ENCODE measurements around the gene UGT1A4. TPM values are rescaled to one million over a fixed set of nuclear protein-coding genes. Genes with fewer than 3 reads are reported as not detected.

The UGT1A4 gene
- total and polyA plus RNA-seq, 10 of the 15 experiments (the other 5 are each of a cell fraction or from before 2014, with no cell fraction given) = not detected

GRCh38 chr2:233680361-233681045 is 38.0 kb upstream of the UGT1A4 start:
- H3K36me3 ChIP-seq (ENCODE audit: control insufficient read depth in 2 of 2, insufficient read depth in 2 of 2, low read length in 1 of 2) = no peaks in the 10 kb centered on the region
- ChIA-PET SMC1A (ENCODE audit: uncharacterized antibody, unreplicated experiment) (interaction anchor here (1.1 kb wide), 1 partner anchor 237 kb away, joined by 3 read pairs; no protein-coding TSS in a partner anchor), POLR2A (no interaction called here), RAD21 (ENCODE audit: unreplicated experiment) (no interaction called here), CTCF (no interaction called here)
- in situ Hi-C loops (cut with MboI) (no loop called here), intact Hi-C loops (cut with micrococcal nuclease; ENCODE audit: unreplicated experiment) (no loop called here)
- TF ChIP-seq ZNF384 (IDR thresholded peaks at IDR 0.05; ENCODE audit: borderline replicate concordance, low read depth, low read length) = no peak
- no peak for TF ChIP-seq SREBF2 (IDR thresholded peaks at IDR 0.05; ENCODE audit: low read length)
- TF ChIP-seq IRF5 (IDR thresholded peaks at IDR 0.05; ENCODE audit: borderline replicate concordance) = no peak
- TF ChIP-seq TBL1XR1 (IDR thresholded peaks at IDR 0.05; ENCODE audit: low read depth, low read length) = no peak
- no peak overlapping the region for H3K27ac ChIP-seq (ENCODE audit: control insufficient read depth, insufficient read depth)
- no peak overlapping the region for H2AFZ ChIP-seq (ENCODE audit: control insufficient read depth, low read depth, low read length)
- FAIRE-seq (no peak), ATAC-seq (no peak), DNase-seq (ENCODE audit: low read depth, low spot score) (no peak)
- H3K4me3 ChIP-seq = no peak overlapping the region
- no peak overlapping the region for H3K9ac ChIP-seq (ENCODE audit: control insufficient read depth, insufficient read depth, low read length)
- no peak overlapping the region for H3K4me2 ChIP-seq (ENCODE audit: control insufficient read depth, insufficient read depth)
- WGBS (ENCODE audit: insufficient coverage, insufficient replicate concordance, low lambda C conversion rate, missing lambda C conversion rate) = 43% methylated on average over 4 of the region's 4 CpGs
- no peaks in the 10 kb centered on the region; a peak in 1 of 4 replicates for H3K27me3 ChIP-seq (replicated peaks in 1 of 2; ENCODE audit: control insufficient read depth in 2 of 2, insufficient read depth in 2 of 2, low read length in 1 of 2)
- H4K20me1 ChIP-seq (ENCODE audit: control insufficient read depth, insufficient read depth) = no peaks in the 10 kb centered on the region
- no peaks in the 10 kb centered on the region for H3K9me3 ChIP-seq (replicated peaks; ENCODE audit: control insufficient read depth, insufficient read depth, low read length)
- H3K79me2 ChIP-seq (ENCODE audit: control insufficient read depth, insufficient read depth, low read length) = no peaks in the 10 kb centered on the region
- H3K4me1 ChIP-seq (ENCODE audit: control insufficient read depth, insufficient read depth, low read length) = no peaks in the 10 kb centered on the region
- BruUV-seq (replicated peaks) = no TSS peak

- no peak within 1 kb of the TSS for H3K4me2 ChIP-seq (ENCODE audit: control insufficient read depth, insufficient read depth)
- no peak for DNase-seq (ENCODE audit: low read depth, low spot score)
- H3K79me2 ChIP-seq (ENCODE audit: control insufficient read depth, insufficient read depth, low read length) = no peaks in the 10 kb centered on the region
- H3K27me3 ChIP-seq (replicated peaks in 1 of 2; ENCODE audit: control insufficient read depth in 2 of 2, insufficient read depth in 2 of 2, low read length in 1 of 2) = no peaks in the 10 kb centered on the region; a peak in 1 of 4 replicates
- TF ChIP-seq SMAD5 (IDR thresholded peaks at IDR 0.05; ENCODE audit: low read depth) (no peak), MTA2 (IDR thresholded peaks at IDR 0.05; ENCODE audit: low read depth) (no peak), ZZZ3 (IDR thresholded peaks at IDR 0.05; ENCODE audit: control insufficient read depth, insufficient read length, low read depth) (no peak), SUZ12 (IDR thresholded peaks at IDR 0.05; ENCODE audit: unreplicated experiment) (no peak), E2F4 (IDR thresholded peaks at IDR 0.05; ENCODE audit: low read depth, low read length) (no peak)
- no peak within 1 kb of the TSS for H3K27ac ChIP-seq (ENCODE audit: control insufficient read depth, insufficient read depth)
- H3K36me3 ChIP-seq (ENCODE audit: control insufficient read depth in 2 of 2, insufficient read depth in 2 of 2, low read length in 1 of 2) = no peaks in the 10 kb centered on the region
- 34% methylated on average over 5 of the region's 5 CpGs for WGBS (ENCODE audit: insufficient coverage, insufficient replicate concordance, low lambda C conversion rate, missing lambda C conversion rate)
- no peak for FAIRE-seq
- ChIA-PET POLR2A (interaction anchor here (0.6 kb wide), 3 partner anchors 1307 to 1913 kb away, joined by 3 to 5 read pairs (median 3); no protein-coding TSS in a partner anchor), SMC1A (ENCODE audit: uncharacterized antibody, unreplicated experiment) (no interaction called here), CTCF (interaction anchor here (0.7 kb wide), 1 partner anchor 276 kb away, joined by 3 read pairs; no protein-coding TSS in a partner anchor), RAD21 (ENCODE audit: unreplicated experiment) (no interaction called here)
- no peak for ATAC-seq
- BruUV-seq (replicated peaks) = no TSS peak
- no peak within 1 kb of the TSS for H3K4me3 ChIP-seq
- no peak within 1 kb of the TSS for H3K9ac ChIP-seq (ENCODE audit: control insufficient read depth, insufficient read depth, low read length)
- H2AFZ ChIP-seq (ENCODE audit: control insufficient read depth, low read depth, low read length) = no peak within 1 kb of the TSS
- no peaks in the 10 kb centered on the region for H3K9me3 ChIP-seq (replicated peaks; ENCODE audit: control insufficient read depth, insufficient read depth, low read length)
- H4K20me1 ChIP-seq (ENCODE audit: control insufficient read depth, insufficient read depth) = no peaks in the 10 kb centered on the region
- in situ Hi-C loops (cut with MboI) = no loop called here
- intact Hi-C loops (cut with micrococcal nuclease; ENCODE audit: unreplicated experiment) = no loop called here
- H3K4me1 ChIP-seq (ENCODE audit: control insufficient read depth, insufficient read depth, low read length) = no peaks in the 10 kb centered on the region
Observed at GRCh38 chr2:233681521-233682099, 36.9 kb upstream of the UGT1A4 start, which contains the start of gene UGT1A7. Gene UGT1A7 (plus strand): TSS chr2:233681901. CDS start chr2:233681938, 37 bp downstream.

Measured in GM12878 (cell line).